SK-N-SH (cell line): ENCODE data around the gene EBF3. TPM values are rescaled to one million over a fixed set of nuclear protein-coding genes. Genes with fewer than 3 reads are reported as not detected.

Experiments used
- CTCF ChIA-PET: fragments of 300-600, 350-600 bp; formaldehyde crosslinking; extraction: SDS; loops from one replicate; lab custom pipeline; 2021; lab: Yijun Ruan, JAX
- POLR2A ChIA-PET: fragments of 350-600 bp; sonication (Branson Sonifier 250); formaldehyde crosslinking; extraction: SDS; loops from one replicate; lab custom pipeline; 2020; ENCODE audit warnings: antibody characterized with exemption, inconsistent platforms; lab: Yijun Ruan, JAX
- DNase-seq: peaks from one replicate; pipeline ENCODE4 v3.0.0; 2012
- H2AFZ ChIP-seq: fragments of 200-600 bp; sonication (generic); 2 replicates; pipeline ENCODE4 v1.8.1; 2016; ENCODE audit warnings: antibody characterized with exemption, mild to moderate bottlenecking, low read depth
- H3F3A ChIP-seq: fragments of 200-600 bp; sonication (generic); replicated peaks from 2 replicates; pipeline ENCODE3; 2016; ENCODE audit warnings: antibody characterized with exemption, mild to moderate bottlenecking; ENCODE audit not compliant: insufficient read depth
- H3K27ac ChIP-seq, 2 experiments: fragments of 200-500 bp in 1 of 2; fragments of 200-600 bp in 1 of 2; sonication (Bioruptor generic) in 1 of 2; sonication (generic), shearing (Covaris generic) in 1 of 2; 2 replicates each; pipeline versions ENCODE4 v1.5.1 to v1.6.1; 2014 to 2016; ENCODE audit warnings: low read depth in 2 of 2, inconsistent platforms in 1 of 2, low read length in 1 of 2, mild to moderate bottlenecking in 1 of 2, mixed read lengths in 1 of 2
- H3K27me3 ChIP-seq: fragments of 200-600 bp; sonication (generic), shearing (Covaris generic); 2 replicates; pipeline ENCODE4 v1.6.1; 2016; ENCODE audit warnings: mixed run types; ENCODE audit not compliant: insufficient read depth
- H3K36me3 ChIP-seq, 2 experiments: fragments of 200-500 bp in 1 of 2; fragments of 200-600 bp in 1 of 2; sonication (Bioruptor generic) in 1 of 2; sonication (generic) in 1 of 2; replicated peaks in 1 of 2; 2 replicates each; pipeline versions ENCODE3 to v1.5.1; 2014 to 2016; ENCODE audit warnings: low read length in 1 of 2, mild to moderate bottlenecking in 1 of 2; ENCODE audit not compliant: insufficient read depth in 2 of 2, control insufficient read depth in 1 of 2
- H3K4me1 ChIP-seq, 2 experiments: fragments of 200-500 bp in 1 of 2; fragments of 200-600 bp in 1 of 2; sonication (Bioruptor generic) in 1 of 2; sonication (generic), shearing (Covaris generic) in 1 of 2; 2 replicates each; pipeline versions ENCODE4 v1.5.1 to v1.6.1; 2014 to 2016; ENCODE audit warnings: low read depth in 1 of 2, low read length in 1 of 2, mixed run types in 1 of 2; ENCODE audit not compliant: insufficient read depth in 2 of 2, control insufficient read depth in 1 of 2
- H3K4me2 ChIP-seq: fragments of 200-600 bp; sonication (generic), shearing (Covaris generic); 2 replicates; pipeline ENCODE4 v1.6.1; 2017; ENCODE audit warnings: mixed run types
- H3K4me3 ChIP-seq, 2 experiments: fragments of 200-500 bp in 1 of 2; fragments of 200-600 bp in 1 of 2; sonication (Bioruptor generic) in 1 of 2; sonication (generic), shearing (Covaris generic) in 1 of 2; 2 replicates each; pipeline versions ENCODE4 v1.5.1 to v1.8.1; 2014 to 2016; ENCODE audit warnings: low read depth in 2 of 2, inconsistent platforms in 1 of 2, low read length in 1 of 2, mild to moderate bottlenecking in 1 of 2, mixed read lengths in 1 of 2, moderate library complexity in 1 of 2
- H3K79me2 ChIP-seq: fragments of 200-600 bp; sonication (generic); 2 replicates; pipeline ENCODE4 v1.8.1; 2017; ENCODE audit warnings: mild to moderate bottlenecking; ENCODE audit not compliant: insufficient read depth
- H3K9ac ChIP-seq: fragments of 200-600 bp; sonication (generic); 2 replicates; pipeline ENCODE4 v1.6.1; 2017; ENCODE audit warnings: mixed run types
- H3K9me2 ChIP-seq: fragments of 200-600 bp; sonication (generic); 2 replicates; pipeline ENCODE4 v1.6.1; 2017; ENCODE audit warnings: mixed run types
- H3K9me3 ChIP-seq: fragments of 200-600 bp; sonication (generic); 2 replicates; pipeline ENCODE4 v1.6.1; 2017; ENCODE audit warnings: mixed run types, mild to moderate bottlenecking, moderate library complexity
- H4K20me1 ChIP-seq: fragments of 200-600 bp; sonication (generic); 2 replicates; pipeline ENCODE4 v1.6.1; 2017; ENCODE audit warnings: mild to moderate bottlenecking, mixed run types; ENCODE audit not compliant: insufficient read depth
- EP300 ChIP-seq, 2 experiments: IDR thresholded peaks; 2 replicates each; pipeline versions ENCODE4 v1.4.0 to v1.6.1; 2012; ENCODE audit warnings: borderline replicate concordance in 1 of 2, low read depth in 1 of 2, low read length in 1 of 2
- FOXJ3 ChIP-seq: sonication (generic); formaldehyde crosslinking; IDR thresholded peaks from 2 replicates; pipeline ENCODE4 v1.5.1; 2020; ENCODE audit warnings: mild to moderate bottlenecking, missing genetic modification reagents
- FOXM1 ChIP-seq: IDR thresholded peaks from 2 replicates; pipeline ENCODE4 v1.4.0; 2012; ENCODE audit warnings: low read depth, mild to moderate bottlenecking
- GATA2 ChIP-seq: sonication (generic); formaldehyde crosslinking; IDR thresholded peaks from 2 replicates; pipeline ENCODE4 v1.5.0; 2020; ENCODE audit warnings: mild to moderate bottlenecking, missing genetic modification reagents
- RFX5 ChIP-seq: IDR thresholded peaks from 2 replicates; pipeline ENCODE4 v1.6.1; 2012; ENCODE audit warnings: mild to moderate bottlenecking, improper control_type of control experiment, low read length
- SMC3 ChIP-seq: IDR thresholded peaks from 2 replicates; pipeline ENCODE4 v1.6.1; 2012; ENCODE audit warnings: low read depth, low read length, improper control_type of control experiment
- TCF12 ChIP-seq: IDR thresholded peaks from 2 replicates; pipeline ENCODE4 v1.4.0; 2012
- WGBS: methylation state at CpG from one replicate; pipeline ENCODE4 v1.1.6; 2017; ENCODE audit warnings: low lambda C conversion rate; 5-methylcytosine and 5-hydroxymethylcytosine counted together
- polyA plus RNA-seq, 3 experiments: library from polyadenylated mRNA; depleted of rRNA; stranded (reverse); fragments of >200 nt; gene quantifications; 2 replicates each; pipeline ENCODE4 v1.2.3, GENCODE V29; 2012
- TF ChIP-seq, protein P1 (sequence below): IDR thresholded peaks from 2 replicates; pipeline ENCODE4 v1.4.0; 2012; ENCODE audit warnings: low read depth
- TF ChIP-seq, protein P2 (sequence below): IDR thresholded peaks from 2 replicates; pipeline ENCODE4 v1.4.0; 2012; ENCODE audit warnings: low read depth, borderline replicate concordance
- TF ChIP-seq, protein P3 (sequence below): IDR thresholded peaks from 2 replicates; pipeline ENCODE4 v1.4.0; 2012; ENCODE audit warnings: low read depth, borderline replicate concordance
- TF ChIP-seq, protein P4 (sequence below): fragments of 150-350 bp; IDR thresholded peaks from 2 replicates; pipeline ENCODE4 v1.6.1; 2017; ENCODE audit warnings: antibody characterized with exemption, low read length, low read depth, borderline replicate concordance
- TF ChIP-seq, protein P5 (sequence below): IDR thresholded peaks from 2 replicates; pipeline ENCODE4 v1.6.1; 2012; ENCODE audit warnings: mild to moderate bottlenecking, low read depth, low read length, moderate library complexity

Gene EBF3
- polyA plus RNA-seq, 1 of the 3 experiments (the other 2 are of a cell fraction), result not detected

DNA sequence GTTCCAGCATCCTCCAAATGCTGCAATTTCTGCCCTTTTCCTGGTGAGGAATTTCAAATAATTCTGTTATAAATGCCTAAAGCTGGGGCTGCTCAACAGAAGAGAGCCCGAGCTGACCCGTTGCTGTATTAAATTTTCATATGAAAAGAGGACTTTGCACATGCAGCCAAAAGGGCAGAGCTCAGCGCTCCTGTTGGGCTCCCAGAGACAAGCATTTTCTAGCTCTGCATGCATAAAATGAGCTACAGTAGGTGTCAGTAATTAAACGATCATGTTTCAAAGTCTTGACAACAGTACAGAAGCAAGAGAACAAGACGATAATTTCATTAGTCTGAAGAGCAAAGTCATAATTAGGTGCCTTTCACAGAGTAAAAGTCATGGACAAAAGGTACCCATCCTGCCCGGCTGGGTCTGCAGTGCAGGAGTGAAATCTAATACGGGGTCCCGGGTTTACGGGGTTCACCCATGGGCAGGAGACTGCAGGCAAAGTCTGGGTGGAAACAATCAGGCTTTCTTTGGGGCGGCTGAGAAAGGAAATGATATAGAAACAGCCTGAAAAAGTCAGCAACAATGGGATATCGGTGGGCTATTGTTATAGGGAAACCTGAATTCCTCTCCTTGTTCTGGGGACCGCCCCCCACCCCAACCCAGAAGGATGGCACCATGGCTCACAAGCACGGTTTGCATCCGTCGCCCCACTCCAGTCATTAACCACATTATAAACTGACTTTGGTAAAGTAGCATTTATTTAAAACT is 66.0 kb downstream of the EBF3 start:
- TF ChIP-seq, protein P1, sequence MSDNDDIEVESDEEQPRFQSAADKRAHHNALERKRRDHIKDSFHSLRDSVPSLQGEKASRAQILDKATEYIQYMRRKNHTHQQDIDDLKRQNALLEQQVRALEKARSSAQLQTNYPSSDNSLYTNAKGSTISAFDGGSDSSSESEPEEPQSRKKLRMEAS, result no peak
- TF ChIP-seq TCF12, result no peak
- TF ChIP-seq FOXJ3, result no peak
- TF ChIP-seq SMC3, result no peak
- no peak for TF ChIP-seq RFX5
- TF ChIP-seq, protein P2, sequence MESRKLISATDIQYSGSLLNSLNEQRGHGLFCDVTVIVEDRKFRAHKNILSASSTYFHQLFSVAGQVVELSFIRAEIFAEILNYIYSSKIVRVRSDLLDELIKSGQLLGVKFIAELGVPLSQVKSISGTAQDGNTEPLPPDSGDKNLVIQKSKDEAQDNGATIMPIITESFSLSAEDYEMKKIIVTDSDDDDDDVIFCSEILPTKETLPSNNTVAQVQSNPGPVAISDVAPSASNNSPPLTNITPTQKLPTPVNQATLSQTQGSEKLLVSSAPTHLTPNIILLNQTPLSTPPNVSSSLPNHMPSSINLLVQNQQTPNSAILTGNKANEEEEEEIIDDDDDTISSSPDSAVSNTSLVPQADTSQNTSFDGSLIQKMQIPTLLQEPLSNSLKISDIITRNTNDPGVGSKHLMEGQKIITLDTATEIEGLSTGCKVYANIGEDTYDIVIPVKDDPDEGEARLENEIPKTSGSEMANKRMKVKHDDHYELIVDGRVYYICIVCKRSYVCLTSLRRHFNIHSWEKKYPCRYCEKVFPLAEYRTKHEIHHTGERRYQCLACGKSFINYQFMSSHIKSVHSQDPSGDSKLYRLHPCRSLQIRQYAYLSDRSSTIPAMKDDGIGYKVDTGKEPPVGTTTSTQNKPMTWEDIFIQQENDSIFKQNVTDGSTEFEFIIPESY, result no peak
- TF ChIP-seq, all 33 proteins: peak for 0
- Histone ChIP-seq H3K36me3 (no peaks in the 10 kb centered on the region), H4K20me1 (no peaks in the 10 kb centered on the region), H3K9ac (no peak overlapping the region), H3K4me1 (peaks cover 0 to 2% of the 10 kb centered on the region in 2 experiments; a peak in 3 of 4 replicates), H3K9me2 (no peaks in the 10 kb centered on the region), H3K27me3 (no peaks in the 10 kb centered on the region), H3K4me2 (no peak overlapping the region), H3K27ac (no peak overlapping the region), H3F3A (no peaks in the 10 kb centered on the region), H3K79me2 (no peaks in the 10 kb centered on the region), H2AFZ (no peak overlapping the region), H3K4me3 (no peak overlapping the region), H3K9me3 (no peaks in the 10 kb centered on the region)
- 54% methylated on average over 15 of the region's 15 CpGs for WGBS
- CTCF ChIA-PET, result interaction anchor here (0.7 kb wide), 1 partner anchor 9 kb away, joined by 3 read pairs; no protein-coding TSS in a partner anchor
- DNase-seq, result no peak
- POLR2A ChIA-PET, result no interaction called here

DNA sequence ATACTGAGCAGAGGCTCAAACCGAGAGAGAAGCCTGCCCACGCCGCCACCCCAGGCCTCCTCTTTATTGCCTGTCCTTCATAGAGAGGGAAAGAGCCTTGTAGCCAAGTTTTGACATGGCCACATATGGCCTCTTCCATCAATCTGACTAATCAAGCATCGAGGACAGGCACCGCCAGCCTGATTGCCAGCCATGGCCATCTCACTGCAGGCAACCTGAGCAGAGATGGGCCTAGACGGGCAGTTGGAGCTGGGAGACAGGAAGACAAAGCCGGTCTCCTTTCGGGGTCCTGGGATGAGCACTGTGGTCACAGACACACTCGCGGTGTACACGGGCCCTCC is 67.2 kb downstream of the EBF3 start:
- ChIA-PET CTCF (interaction anchor here (0.6 to 1.6 kb wide), 5 partner anchors 11 to 1977 kb away, joined by 3 to 4 read pairs (median 3); no protein-coding TSS in a partner anchor), POLR2A (no interaction called here)
- TF ChIP-seq RFX5 (no peak), TCF12 (no peak), GATA2 (CRISPR knock-in tag) (no peak), FOXM1 (no peak), EP300 (IDR thresholded peaks at IDR 0.05; ENCODE audit: borderline replicate concordance in 1 of 2, low read depth in 1 of 2, low read length in 1 of 2) (no peak)
- TF ChIP-seq, protein P3, sequence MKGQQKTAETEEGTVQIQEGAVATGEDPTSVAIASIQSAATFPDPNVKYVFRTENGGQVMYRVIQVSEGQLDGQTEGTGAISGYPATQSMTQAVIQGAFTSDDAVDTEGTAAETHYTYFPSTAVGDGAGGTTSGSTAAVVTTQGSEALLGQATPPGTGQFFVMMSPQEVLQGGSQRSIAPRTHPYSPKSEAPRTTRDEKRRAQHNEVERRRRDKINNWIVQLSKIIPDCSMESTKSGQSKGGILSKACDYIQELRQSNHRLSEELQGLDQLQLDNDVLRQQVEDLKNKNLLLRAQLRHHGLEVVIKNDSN, result no peak
- TF ChIP-seq, protein P4, sequence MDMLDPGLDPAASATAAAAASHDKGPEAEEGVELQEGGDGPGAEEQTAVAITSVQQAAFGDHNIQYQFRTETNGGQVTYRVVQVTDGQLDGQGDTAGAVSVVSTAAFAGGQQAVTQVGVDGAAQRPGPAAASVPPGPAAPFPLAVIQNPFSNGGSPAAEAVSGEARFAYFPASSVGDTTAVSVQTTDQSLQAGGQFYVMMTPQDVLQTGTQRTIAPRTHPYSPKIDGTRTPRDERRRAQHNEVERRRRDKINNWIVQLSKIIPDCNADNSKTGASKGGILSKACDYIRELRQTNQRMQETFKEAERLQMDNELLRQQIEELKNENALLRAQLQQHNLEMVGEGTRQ, result no peak
- TF ChIP-seq, protein P5, sequence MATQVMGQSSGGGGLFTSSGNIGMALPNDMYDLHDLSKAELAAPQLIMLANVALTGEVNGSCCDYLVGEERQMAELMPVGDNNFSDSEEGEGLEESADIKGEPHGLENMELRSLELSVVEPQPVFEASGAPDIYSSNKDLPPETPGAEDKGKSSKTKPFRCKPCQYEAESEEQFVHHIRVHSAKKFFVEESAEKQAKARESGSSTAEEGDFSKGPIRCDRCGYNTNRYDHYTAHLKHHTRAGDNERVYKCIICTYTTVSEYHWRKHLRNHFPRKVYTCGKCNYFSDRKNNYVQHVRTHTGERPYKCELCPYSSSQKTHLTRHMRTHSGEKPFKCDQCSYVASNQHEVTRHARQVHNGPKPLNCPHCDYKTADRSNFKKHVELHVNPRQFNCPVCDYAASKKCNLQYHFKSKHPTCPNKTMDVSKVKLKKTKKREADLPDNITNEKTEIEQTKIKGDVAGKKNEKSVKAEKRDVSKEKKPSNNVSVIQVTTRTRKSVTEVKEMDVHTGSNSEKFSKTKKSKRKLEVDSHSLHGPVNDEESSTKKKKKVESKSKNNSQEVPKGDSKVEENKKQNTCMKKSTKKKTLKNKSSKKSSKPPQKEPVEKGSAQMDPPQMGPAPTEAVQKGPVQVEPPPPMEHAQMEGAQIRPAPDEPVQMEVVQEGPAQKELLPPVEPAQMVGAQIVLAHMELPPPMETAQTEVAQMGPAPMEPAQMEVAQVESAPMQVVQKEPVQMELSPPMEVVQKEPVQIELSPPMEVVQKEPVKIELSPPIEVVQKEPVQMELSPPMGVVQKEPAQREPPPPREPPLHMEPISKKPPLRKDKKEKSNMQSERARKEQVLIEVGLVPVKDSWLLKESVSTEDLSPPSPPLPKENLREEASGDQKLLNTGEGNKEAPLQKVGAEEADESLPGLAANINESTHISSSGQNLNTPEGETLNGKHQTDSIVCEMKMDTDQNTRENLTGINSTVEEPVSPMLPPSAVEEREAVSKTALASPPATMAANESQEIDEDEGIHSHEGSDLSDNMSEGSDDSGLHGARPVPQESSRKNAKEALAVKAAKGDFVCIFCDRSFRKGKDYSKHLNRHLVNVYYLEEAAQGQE, result no peak
- TF ChIP-seq, all 33 proteins: peak for 0

More for the DNA sequence above, 67.2 kb downstream of the EBF3 start:
- H3K9me2 ChIP-seq, result no peaks in the 10 kb centered on the region
- H3K4me3 ChIP-seq, result no peak overlapping the region
- no peak overlapping the region for H3K9ac ChIP-seq
- 72% methylated on average over 5 of the region's 11 CpGs for WGBS
- no peaks in the 10 kb centered on the region for H3K27me3 ChIP-seq
- H3K4me2 ChIP-seq, result no peak overlapping the region
- no peaks in the 10 kb centered on the region for H3K9me3 ChIP-seq
- H4K20me1 ChIP-seq, result no peaks in the 10 kb centered on the region
- no peaks in the 10 kb centered on the region for H3K36me3 ChIP-seq
- H3K27ac ChIP-seq, result no peak overlapping the region
- H3K4me1 ChIP-seq, result peaks cover 0 to 11% of the 10 kb centered on the region in 2 experiments; a peak in 3 of 4 replicates
- H2AFZ ChIP-seq, result no peak overlapping the region
- no peaks in the 10 kb centered on the region for H3F3A ChIP-seq
- no peak for DNase-seq
- H3K79me2 ChIP-seq, result no peaks in the 10 kb centered on the region
